ENCODE data around the gene MAP3K13. TPM values are rescaled to one million over a fixed set of nuclear protein-coding genes. Genes with fewer than 3 reads are reported as not detected.
"Not testable (repeated sequence)": the region's sequence is repeated elsewhere in the genome, so short reads cannot be mapped to it uniquely, and the experiment has no call there.

MAP3K13 gene
- total RNA-seq, 1 donor from 2014 or later = 11.8 TPM

DNA sequence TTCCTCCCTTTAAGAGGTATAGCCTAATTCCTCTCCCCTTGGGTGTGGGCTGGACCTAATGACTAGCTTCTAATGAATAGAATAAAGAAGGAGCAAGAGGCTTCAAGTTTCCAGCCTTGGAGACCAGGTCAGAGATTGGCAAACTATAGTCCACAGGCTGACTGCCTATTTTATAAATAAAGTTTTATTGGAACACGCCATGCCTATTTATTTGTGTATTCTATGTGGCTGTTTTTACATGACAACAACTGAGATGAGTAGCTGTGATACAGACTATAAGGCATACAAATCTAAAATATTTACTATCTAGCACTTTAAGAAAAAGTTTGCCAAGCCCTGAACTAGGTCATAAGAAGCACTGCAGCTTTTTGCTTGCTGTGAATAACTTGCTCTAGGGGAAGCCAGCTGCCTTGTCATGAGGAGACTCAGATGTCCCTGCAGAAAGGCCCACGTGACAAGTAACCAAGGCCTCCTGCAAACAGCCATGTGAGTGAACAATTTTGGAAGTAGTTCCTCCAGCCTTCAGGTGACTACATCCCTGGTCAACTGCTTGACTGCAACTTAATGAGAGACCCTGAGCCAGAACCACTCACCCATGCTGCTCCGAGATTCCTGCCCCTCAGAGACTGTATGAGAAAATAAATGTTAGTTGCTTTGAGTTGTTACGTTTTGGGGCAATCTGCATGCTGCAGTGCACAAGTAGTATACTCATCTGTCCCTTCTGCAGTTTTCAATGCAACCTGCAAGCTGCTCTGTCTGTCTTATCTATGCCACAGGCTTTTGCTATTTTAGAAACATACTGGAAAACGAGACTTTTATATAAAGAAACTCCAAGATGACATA, 21.1 kb upstream of the MAP3K13 start:
- intact Hi-C loops (cut with micrococcal nuclease) = no loop called here

DNA sequence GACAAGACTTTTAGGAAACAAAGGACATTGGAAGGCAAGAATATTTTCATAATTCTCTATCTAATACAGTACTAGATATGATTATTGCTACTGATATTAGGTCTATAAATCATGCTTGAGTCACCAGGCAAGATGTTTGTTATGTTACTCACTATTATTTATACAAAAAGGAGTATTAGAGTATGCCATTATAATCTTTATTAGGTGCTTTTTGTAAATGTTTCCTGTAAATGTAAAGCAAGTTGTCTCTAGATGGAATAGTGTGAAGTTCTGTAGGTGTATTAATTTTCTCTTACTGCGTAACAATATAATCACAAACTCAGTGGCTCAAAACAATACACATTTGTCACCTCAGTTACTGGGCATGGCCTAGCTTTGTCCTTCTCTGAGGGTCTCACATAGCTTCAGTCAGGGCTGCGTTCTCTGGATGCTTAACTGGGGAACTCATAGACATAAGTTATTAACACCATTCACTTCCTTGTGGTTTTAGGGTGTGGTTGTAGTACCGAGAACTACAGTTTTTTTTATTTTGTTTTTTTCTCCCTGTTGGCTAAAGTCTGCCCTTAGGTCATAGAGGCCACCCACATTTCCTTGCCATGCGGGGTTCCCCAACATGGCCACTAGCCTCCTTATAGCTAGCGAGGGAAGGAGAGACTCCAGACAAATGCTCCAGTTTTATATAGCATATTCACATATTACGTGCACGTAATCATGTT, 20.3 kb upstream of the MAP3K13 start:
- intact Hi-C loops (cut with micrococcal nuclease) = no loop called here

DNA sequence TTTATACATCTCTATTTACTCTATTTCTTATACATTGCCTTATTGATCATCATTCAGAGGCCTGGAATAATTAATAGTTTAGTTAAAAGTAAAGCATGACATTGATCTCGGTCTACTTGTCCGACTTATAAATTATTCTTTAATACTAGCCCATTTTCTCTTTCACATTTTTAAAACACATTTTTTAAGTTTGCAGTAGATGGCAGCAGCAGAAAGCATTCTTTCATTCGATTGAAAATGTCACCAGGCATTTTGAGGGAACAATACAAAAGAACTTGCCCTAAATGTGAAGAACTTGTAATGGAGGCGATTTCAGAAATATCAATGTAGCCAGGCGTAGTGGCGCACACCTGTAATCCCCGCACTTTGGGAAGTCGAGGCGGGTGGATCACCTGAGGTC, 15.5 kb upstream of the MAP3K13 start:
- intact Hi-C loops (cut with micrococcal nuclease) = no loop called here

DNA sequence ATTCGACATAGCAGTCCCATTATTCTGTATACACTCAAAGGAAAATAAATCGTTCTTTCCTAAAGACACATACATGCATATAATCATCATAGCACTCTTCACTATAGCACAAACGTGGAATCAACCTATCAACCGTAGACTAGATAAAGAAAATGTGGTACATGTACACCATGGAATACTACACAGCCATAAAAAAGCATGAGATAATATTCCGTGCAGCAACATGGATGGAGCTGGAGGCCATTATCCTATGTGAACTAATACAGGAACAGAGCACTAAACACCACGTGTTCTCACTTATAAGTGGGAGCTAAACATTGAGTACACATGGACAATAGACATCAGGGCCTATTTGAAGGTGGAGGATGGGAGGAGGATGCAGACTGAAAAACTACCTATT, 12.1 kb upstream of the MAP3K13 start:
- intact Hi-C loops (cut with micrococcal nuclease) = no loop called here

DNA sequence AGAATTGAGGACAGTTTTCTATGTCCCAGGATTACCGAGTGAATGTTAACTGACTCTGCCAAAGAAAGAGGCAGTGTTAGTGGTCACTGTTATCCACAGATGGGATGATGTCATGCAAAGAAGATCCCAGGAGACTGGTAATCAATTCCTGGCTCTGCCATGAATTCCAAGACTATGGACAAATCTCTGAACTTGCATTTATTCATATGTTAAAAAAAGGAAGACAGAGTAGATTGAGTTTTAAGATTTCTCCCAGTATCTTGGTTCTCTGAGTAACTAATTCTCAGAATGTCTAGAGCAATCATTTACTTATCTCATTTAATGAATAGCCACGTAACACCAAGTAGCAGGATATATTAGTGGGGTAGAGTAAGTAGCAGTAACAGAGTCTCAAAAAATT, 11.5 kb upstream of the MAP3K13 start:
- intact Hi-C loops (cut with micrococcal nuclease) = no loop called here

DNA sequence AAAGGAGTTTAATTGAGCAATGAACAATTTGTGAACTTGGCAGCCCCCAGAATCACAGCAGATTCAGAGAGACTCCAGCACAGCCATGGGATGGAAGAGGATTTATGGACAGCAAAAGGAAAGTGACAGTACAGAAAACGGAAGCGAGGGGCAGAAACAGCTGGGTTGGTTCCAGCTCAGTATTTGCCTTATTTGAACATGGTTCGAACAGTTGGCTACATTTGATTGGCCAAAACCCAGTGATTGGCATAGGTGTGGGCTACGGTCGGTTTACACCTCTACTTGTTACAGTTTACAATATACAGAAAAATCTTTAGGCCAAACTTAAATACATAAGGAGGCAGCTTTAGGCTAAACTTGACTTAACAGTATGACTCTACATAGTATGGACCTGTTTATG, 9.7 kb upstream of the MAP3K13 start:
- intact Hi-C loops (cut with micrococcal nuclease) = no loop called here

DNA sequence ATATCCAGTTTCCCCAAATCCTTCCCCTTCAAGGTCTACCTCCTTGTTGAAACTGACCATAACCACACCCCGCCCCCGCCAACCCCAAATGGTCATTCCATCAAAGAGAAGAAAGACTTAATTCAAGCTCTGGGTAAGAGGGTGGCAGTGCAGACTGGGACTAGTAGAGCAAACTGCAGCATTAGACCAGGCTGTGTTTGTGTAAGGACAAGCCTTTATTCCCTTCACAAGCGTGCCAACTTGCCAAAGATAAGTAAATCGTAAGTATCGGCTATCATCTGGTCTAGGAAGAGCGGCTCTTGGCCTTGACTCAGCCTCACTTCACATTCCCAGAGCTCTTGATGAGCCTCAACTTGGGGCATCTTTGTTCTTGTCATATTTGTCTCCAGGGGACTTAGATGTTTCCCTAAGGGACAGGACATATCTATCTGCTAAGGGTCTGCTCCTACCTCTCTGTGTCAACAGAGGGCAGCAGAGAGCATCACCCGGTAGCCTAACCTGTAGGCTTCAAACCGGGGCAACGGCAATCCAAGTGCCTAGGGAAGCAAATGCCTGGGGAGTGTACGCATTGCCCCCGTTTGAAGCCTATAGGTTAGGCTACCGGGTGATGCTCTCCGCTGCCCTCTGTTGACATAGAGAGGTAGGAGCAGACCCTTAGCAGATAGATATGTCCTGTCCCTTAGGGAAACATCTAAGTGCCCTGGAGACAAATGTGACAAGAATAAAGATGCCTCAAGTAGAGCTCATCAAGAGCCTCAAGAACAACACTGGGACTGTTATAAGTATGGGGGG, 8.9 kb upstream of the MAP3K13 start:
- intact Hi-C loops (cut with micrococcal nuclease) = loop anchor here (1.0 to 2.0 kb wide), 5 partner anchors 9 to 205 kb away; partner anchors contain the start of genes MAP3K13 and TMEM41A

DNA sequence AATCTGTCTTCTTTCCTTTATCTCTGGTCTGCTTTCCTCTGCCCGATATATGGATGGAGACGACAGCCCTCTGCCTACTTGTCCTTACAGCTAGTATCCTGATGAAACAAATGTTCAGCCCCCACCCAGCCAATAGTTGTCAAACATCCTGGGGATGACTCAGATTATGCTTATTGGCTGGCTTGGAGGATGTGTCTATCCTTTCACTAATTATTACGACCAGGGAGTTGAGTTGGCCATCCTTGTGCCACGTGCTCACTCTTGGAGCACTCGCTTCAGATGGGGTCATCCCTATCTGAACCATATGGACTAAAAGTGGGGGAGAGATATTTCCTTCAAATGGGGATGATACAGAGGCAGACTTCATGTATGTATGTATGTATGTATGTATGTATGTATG, 6.4 kb upstream of the MAP3K13 start:
- intact Hi-C loops (cut with micrococcal nuclease) = no loop called here

DNA sequence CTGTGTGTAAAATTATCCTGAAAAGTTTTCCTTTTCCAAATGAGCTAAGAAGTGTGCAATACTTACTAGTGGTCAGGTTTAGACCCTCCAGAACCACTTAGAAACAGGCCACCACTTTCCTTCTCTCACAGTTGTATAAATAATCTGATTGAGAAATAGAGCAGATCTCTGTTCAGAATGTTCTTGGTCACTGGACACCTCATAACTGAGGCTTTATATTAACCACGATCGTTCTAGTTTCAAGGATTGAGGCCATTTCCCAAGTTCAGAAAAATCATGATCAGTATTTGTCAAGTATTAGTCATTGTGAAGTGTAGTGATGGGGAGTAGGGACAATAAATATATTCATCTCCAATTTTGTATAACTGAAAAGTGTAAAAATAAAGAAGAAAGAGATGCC, 1.0 kb upstream of the MAP3K13 start:
- intact Hi-C loops (cut with micrococcal nuclease) = no loop called here

DNA sequence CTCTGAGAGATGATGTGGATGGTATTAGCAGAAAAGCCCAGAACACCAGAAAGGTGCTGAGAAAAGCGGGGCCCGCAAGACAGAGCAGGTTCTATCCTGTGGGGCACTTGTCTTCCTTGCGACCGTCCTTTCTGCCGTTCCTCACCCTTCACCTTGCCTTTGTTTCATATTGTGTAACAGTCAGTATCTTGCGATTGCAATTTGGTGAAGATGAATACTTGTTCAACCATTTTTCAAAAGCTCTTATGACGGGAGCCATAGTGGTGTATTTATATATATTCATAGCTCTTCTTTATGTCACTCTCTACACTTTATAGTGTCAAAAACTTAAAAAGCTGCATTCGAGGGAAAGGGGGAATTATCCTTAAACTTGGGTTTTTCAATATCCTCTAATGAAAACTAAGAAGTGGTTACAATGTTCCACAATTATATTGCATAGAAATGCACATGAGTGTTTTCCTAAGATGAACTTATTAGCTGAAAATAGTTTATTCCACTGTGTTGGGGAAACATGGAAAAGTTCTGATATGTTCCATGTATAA, 797 bp downstream of the MAP3K13 start:
- intact Hi-C loops (cut with micrococcal nuclease) = loop anchor here (1.0 kb wide), 1 partner anchor 9 kb away; no protein-coding TSS in a partner anchor

DNA sequence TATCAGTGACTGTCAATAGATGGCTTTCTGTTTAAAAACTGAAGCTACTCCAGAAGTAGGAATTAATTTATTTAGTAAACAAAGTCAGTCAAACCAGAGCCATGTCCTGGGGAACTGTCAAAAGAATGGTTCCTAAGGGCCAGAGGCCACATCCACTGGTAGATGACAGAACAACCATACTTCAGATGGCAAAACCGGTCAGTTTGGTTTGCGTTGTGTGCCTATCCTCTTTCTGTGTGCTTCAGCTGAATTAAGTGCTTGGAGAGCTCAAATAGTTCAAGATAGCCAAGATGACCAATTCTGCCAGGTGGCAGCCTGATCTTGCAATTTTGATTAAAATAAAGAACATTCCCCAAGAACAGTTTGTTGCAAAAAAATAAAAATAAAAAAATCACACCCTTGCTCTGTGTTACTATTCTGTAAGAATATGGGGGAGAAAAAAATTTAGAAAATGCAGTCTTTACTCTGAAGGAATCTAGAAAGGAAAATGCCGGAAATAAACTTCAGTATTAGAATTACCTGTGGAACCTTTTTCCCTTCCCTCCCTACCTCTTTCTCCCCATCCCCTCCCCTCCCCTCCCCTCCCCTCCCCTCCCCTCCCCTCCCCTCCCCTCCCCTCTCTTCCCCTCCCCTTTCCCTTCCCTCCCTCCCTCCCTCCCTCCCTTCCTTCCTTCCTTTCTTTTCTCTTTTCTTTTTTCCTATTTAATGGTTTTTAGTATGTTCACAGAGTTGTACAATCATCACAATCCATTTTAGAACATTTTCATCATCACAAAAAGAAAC, 2.5 kb downstream of the MAP3K13 start:
- intact Hi-C loops (cut with micrococcal nuclease) = no loop called here

DNA sequence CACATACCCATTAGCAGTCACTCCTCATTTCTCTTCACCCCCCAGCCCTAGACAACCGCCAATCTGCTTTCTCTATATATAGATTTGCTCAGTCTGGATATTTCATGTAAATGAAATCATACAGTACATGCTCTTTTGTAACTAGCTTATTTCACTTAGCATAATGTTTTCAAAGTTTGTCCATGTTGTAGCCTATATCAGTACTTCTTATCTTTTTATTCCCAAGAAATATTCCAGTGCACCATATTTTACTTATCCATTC, 3.1 kb downstream of the MAP3K13 start:
- intact Hi-C loops (cut with micrococcal nuclease) = no loop called here

DNA sequence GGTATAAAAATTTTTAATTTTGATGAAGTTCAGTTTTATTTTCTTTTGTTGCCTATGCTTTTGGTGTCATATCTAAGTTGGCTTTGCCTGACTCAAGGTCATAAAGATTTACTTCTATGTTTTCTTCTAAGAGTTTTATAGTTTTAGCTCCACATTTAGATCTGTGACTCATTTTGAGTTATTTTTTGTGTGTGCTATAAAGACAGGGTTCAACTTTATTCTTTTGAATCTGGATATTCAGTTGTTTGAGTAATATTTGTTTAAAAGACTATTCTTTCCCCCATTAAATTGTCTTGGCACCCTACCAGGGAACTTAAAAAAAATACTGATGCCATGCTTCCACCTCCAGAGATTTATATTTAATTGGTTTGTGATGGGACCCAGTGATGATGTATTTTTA, 4.0 kb downstream of the MAP3K13 start:
- intact Hi-C loops (cut with micrococcal nuclease) = no loop called here

DNA sequence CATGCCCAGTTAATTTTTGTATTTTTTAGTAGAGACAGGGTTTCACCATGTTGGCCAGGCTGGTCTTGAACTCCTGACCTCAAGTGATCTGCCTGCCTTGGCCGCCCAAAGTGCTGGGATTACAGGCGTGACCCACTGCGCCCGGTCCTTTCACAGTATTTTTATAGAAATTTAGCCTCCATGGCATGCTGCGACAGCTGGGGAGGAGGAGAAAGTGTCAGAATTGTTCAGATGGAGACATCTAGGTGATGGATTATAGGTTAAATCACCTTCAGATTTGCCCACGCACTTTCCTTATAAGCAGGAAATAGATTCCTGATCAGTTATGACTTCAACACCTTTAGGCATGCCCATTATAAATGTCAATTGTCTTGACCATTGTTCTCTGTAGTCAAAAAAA, 7.4 kb downstream of the MAP3K13 start:
- intact Hi-C loops (cut with micrococcal nuclease) = not testable (repeated sequence)

DNA sequence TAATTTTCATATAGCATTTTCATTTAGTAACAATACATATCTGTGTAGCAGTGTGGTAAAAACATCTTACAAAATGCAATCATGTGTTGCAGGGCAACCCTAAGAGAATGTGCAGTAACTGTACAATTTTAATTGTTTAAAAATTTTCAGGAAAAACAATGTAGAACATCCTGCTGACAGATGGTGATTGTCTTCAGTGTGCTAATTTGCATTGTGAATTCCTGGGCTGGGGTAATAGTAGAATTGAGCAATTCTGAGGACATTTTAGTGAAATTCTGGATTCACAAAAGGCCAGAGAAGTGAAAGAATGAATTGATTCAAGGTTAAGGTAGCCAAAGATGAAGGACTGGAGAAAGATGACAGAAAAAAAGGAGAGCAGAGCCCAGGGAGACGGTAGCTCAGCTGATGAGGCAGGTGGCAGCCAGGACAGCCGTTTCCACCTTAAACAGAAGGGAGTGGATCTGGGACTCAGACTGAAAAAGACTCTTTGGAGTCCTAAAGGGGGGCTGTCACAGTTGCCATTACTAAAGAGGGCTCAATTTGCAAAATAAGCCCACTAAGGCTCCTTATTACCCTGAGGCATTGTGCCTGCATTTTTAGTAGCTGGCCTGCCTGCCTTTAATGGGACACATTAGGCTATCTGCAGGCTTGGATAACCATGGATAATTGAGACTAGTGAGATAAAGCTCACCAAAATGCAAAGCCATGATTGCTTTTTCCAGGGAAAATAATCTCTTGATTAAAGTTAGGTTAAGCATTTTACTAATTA, 8.6 kb downstream of the MAP3K13 start:
- intact Hi-C loops (cut with micrococcal nuclease) = no loop called here

DNA sequence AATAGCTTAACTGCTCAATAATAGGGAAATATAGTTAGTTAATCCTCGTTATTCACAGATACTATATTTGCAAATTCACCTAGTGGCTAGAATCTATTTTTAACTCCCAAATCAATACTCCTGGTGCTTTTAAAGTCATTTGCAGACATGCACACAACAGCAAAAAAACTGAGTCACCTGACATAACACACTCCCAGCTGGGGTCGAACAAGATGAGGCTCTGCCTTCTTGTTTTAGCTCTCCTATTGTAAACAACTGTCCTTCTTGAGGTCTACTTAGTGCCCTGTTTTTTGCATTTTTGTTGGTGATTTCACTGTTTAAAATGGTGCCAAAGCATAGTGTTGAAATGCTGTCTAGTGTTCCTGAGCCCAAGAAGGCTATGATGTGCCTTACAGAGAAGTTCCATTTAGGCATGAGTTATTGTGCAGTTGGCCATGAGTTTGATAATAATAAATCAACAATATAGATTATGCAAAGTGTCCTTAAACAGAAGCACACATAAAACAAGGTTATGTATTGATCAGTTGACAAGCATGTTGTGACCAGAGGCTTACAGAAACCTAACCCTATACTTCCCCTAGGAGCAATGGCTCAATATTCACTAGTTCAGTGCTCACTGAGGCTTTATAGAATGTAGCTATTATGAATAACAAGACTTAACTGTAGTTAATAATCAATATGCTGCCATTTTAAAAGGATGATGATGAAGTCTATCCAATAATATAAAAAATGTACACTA, 18.6 kb downstream of the MAP3K13 start:
- intact Hi-C loops (cut with micrococcal nuclease) = no loop called here

DNA sequence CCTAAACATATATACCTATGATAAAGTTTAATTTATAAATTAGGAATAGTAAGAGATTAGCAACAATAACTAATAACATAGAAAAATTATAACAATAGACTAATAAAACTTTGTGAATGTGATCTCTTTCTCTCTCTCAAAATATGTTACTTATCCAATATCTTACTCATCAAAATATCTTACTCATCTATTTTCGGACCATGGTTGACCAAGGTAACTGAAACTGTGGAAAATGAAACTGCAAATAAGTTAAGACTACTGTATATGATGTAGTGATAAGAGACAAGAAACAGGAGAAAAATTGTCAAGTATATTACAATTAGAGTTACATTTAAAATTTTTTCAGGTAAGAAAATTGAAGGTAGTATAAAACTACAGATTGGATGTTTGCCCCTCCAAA, 19.2 kb downstream of the MAP3K13 start:
- intact Hi-C loops (cut with micrococcal nuclease) = no loop called here

DNA sequence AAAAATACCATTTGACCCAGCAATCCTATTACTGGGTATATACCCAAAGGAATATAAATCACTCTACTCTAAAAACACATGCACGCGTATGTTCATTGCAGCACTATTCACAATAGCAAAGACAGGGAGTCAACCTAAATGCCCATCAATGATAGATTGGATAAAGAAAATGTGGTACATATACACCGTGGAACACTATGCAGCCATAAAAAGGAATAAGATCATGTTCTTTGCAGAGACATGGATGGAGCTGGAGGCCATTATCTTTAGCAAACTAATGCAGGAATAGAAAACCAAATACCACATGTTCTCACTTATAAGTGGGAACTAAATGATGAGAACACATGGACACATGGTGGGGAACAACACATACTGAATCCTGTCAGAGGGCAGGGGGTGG, 23.6 kb downstream of the MAP3K13 start:
- intact Hi-C loops (cut with micrococcal nuclease) = not testable (repeated sequence)

DNA sequence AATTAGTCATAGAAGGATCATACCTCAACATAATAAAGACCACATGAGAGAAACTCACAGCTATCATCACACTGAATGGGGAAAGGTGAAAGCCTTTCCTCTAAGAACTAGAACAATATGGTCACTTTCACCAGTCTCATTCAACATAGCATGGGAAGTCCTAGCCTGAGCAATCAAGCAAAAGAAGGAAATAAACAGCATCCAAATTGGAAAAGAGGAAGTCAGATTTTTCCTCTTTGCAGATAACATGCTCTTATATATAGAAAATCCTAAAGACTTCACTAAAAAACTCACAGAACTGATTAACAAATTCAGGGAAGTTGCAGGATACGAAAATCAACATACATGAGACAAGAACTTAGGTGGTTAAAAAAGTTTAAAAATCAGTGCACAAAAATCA, 24.7 kb downstream of the MAP3K13 start:
- intact Hi-C loops (cut with micrococcal nuclease) = no loop called here

DNA sequence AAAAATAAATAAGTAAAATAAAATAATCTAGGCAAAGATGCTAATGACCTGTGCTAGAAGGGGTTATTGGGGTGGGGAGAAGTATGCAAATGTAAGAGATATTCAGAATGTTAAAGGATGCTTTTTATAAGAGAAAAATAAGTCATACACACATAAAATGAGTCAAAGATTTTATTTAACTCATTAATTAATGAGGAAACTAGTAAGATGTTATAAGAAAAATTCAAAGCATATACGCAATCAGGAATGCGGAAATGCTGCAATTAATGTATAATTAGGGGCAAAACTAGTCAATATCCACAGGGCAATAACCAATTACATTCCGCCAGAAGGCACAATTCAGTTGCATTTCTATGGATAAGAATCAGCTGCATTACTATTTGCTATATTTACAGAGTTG, 30.1 kb downstream of the MAP3K13 start:
- intact Hi-C loops (cut with micrococcal nuclease) = no loop called here

Data from T-helper 1 cell treated with Interleukin-12 subunit alpha and Interleukin-12 subunit beta and Interleukin-4 antibody, amounts not matched to agents 30 ng/mL and 1 ng/mL, for 36 hours (primary cell).